Fibroblast of villous mesenchyme (primary cell): Measurements from ENCODE around the gene HYI. TPM values are rescaled to one million over a fixed set of nuclear protein-coding genes. Genes with fewer than 3 reads are reported as not detected.

Experiments used
- DNase-seq: peaks from one replicate; pipeline ENCODE4 v3.0.0-alpha.2; 2010; ENCODE audit warnings: low read depth
- H3K4me3 ChIP-seq: 2 replicates; pipeline ENCODE4 v1.5.1; 2011; ENCODE audit warnings: low read depth, mild to moderate bottlenecking, low read length
- total RNA-seq: library from RNA; depleted of rRNA; stranded (reverse); fragments of >200 nt; gene quantifications from 2 replicates; pipeline ENCODE4 v1.2.3, GENCODE V29; 2012
- TF ChIP-seq, protein P1 (sequence below): IDR thresholded peaks from 2 replicates; pipeline ENCODE4 v1.5.1; 2012; ENCODE audit warnings: low read depth, mild to moderate bottlenecking, low read length; ENCODE audit not compliant: insufficient read depth

The HYI gene
- total RNA-seq, 1 donor, result 43.6 TPM

DNA sequence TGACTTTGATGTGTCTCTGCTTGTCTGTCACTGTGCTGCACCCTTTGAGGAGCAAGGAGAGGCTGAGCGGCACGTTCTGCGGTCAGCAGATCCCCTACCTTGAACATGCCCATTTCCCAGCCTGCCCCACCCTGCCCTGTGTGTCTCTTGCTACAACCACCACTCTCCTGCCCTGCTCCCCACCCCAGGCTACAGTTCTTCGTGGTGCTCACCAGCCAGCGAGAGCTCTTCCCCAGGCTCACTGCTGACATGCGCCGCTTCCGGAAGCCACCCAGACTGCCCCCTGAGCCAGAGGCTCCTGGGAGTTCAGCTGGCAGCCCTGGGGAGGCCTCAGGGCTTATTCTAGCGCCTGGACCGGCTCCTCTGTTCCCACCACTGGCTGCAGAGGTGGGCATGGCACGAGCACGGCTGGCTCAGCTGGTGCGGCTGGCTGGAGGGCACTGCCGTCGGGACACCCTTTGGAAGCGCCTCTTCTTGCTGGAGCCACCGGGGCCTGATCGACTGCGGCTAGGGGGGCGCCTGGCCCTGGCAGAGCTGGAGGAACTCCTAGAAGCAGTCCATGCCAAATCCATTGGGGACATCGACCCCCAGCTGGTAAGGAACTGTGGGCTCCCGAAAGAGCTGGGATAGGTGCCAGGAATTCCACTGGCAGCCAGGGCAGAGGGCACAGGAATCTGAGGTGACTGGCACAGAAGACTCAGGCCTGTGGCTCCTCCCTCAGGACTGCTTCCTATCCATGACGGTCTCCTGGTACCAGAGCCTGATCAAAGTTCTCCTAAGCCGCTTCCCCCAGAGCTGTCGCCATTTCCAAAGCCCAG is 5.6 kb downstream of the HYI start:
- no peak overlapping the region for H3K4me3 ChIP-seq
- TF ChIP-seq, protein P1, sequence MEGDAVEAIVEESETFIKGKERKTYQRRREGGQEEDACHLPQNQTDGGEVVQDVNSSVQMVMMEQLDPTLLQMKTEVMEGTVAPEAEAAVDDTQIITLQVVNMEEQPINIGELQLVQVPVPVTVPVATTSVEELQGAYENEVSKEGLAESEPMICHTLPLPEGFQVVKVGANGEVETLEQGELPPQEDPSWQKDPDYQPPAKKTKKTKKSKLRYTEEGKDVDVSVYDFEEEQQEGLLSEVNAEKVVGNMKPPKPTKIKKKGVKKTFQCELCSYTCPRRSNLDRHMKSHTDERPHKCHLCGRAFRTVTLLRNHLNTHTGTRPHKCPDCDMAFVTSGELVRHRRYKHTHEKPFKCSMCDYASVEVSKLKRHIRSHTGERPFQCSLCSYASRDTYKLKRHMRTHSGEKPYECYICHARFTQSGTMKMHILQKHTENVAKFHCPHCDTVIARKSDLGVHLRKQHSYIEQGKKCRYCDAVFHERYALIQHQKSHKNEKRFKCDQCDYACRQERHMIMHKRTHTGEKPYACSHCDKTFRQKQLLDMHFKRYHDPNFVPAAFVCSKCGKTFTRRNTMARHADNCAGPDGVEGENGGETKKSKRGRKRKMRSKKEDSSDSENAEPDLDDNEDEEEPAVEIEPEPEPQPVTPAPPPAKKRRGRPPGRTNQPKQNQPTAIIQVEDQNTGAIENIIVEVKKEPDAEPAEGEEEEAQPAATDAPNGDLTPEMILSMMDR, result no peak
- no peak for DNase-seq

DNA sequence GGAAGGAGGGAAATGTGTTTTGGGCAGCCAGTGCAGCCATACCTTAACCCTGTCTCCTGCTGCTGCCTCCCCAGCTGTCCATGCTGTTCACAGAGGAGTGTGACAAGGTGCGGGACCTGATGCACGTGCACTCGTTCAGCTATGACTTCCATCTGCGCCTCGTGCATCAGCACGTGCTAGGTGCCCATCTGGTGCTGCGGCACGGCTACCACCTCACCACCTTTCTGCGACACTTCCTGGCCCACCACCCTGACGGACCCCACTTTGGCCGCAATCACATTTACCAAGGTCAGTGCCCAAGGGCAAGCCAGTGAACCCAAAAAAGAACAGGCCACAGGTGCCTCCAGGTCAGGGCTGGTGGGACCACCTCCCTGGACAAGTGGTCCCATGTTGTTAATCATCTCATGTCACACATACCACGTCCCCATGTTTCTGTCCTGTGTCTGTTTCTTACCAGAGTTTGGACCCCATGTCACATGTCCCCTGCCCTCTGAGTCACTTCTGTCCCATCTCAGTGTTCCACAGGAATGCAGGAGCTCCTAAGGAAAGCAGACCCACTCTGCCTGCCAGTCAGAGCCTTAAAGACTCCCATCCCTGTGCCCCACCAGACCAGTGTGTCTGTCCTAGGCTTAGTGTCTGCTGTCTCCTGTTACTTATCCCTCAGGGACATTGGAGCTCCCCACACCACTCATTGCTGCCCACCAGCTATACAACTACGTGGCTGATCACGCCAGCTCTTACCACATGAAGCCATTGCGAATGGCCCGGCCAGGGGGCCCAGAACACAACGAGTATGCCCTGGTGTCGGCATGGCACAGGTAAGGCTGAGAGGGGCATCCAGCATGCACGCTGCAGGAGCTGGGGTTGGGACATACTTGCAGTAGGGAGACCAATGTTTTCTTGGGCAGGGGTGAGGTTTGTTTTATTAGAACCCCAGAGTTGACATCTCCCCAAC is 6.6 kb downstream of the HYI start:
- TF ChIP-seq, protein P1, result no peak
- DNase-seq, result no peak
- no peak overlapping the region for H3K4me3 ChIP-seq

DNA sequence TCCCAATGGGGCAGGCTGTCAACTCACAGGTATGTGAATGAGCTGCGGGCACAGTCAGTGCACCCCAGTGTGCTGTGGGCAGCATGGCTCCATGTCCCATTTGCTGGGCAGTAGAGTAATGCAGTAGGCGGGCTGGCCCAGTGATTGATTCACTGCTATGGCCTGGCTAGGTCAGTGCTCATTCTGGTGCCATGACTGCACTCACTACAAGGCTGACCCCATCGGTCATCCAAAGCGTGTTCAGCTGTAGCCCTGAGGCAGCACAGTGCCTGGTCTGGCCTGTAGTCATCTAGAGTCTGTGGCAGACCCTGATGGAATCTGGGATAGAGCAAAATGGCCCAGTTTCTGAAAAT is 7.4 kb downstream of the HYI start:
- DNase-seq, result no peak
- H3K4me3 ChIP-seq, result no peak overlapping the region
- TF ChIP-seq, protein P1, result no peak

DNA sequence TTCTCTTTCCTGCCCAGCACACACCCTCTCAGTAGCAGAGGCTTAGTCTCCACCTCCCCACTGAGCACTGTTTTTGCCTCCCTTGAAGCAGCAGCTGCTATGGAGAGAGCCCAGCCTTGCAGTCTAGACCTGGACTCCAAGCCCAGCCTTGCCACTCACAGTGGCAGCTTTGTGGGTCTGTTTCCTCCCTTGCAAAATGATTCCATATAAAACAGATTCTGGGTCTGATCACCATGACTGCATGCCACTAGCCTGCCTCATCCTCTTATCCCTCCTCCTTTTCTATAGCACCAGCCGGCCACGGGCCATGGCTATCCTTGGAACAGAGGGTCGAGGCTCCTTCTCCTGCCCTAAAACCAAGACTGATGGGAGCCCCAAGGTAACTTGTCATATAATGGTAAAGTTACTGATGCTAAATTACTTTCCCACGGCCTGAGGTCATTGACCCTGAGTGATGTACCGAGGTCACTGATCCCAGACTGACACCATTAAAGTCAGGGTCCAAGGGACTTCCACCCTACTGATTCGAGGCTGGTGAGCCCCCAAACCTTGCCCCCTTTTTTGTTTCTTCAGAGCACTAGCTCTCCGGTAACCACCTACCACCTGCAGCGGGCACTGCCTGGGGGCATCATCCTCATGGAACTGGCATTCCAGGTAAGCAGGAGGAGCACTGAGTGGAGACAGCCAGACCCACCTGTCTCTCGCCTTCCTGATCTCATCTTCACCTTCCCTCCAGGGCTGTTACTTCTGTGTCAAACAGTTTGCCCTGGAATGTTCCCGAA is 7.9 kb downstream of the HYI start:
- H3K4me3 ChIP-seq, result no peak overlapping the region
- no peak for DNase-seq
- TF ChIP-seq, protein P1, result no peak

DNA sequence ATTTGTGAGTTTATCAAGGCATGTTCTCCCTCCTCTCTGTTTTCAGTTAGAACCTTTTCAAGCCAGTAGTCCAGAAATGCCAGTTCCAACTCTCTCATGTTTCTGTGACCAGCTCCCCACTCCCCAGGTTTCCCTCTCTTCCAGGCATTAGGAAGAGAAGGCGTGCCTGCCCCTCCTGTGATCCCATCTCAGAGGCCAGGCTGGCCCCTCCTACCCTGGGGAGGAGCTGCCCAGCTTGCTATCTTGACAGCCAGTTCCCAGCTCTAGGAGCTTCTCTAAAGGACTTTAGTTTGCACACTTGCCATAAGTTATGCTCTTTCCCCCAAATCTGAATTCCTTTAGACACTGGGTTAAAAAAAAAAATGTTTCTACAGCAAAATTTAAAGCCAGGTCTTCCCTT is 8.9 kb downstream of the HYI start:
- DNase-seq, result peak; percentile 35
- H3K4me3 ChIP-seq, result no peak overlapping the region
- TF ChIP-seq, protein P1, result no peak

DNA sequence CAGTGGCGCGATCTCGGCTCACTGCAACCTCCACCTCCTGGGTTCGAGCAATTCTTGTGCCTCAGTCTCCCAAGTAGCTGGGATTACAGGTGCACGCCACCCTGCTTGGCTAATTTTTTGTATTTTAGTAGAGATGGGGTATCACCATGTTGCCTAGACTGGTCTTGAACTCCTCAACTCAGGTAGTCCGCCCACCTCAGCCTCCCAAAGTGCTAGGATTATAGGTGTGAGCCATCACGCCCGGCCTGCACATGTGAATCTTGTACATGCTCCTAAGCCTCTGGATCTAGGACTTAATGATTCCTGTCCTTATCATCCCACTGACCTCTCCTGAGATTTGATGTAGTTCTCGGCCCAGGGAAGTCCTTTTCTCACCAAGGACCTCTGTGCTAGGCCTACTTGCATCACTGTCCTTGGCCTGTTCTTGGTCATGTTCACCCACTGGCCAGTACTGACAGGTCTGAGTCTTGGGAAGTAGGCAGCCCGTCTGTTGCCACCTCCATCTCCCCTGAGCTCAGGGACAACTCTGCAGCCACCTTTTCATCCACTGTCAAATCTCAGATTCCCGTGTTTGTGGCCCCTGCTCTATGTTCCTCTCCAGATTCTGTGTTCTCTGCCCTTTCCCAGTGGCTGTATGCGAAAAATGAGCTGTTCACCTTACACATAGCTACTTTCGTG is 9.4 kb downstream of the HYI start:
- H3K4me3 ChIP-seq, result no peak overlapping the region
- DNase-seq, result no peak
- TF ChIP-seq, protein P1, result no peak
